A549 (cell line): ENCODE data around the gene ABCA3.

Source experiments
- JUNB ChIP-seq: fragments of >200 bp; sonication (Bioruptor Twin); formaldehyde crosslinking; IDR thresholded peaks from 2 replicates; pipeline ENCODE4 v1.6.1; 2016
- MAZ ChIP-seq: fragments of 150-350 bp; IDR thresholded peaks from 2 replicates; pipeline ENCODE4 v1.6.1; 2014; ENCODE audit warnings: antibody characterized with exemption, low read depth, low read length, borderline replicate concordance
- POLR2A ChIP-seq: IDR thresholded peaks from 2 replicates; pipeline ENCODE4 v1.6.1; 2012; ENCODE audit warnings: mild to moderate bottlenecking, low read length
- RAD21 ChIP-seq, 2 experiments: fragments of >200 bp in 1 of 2; sonication (Bioruptor Twin) in 1 of 2; formaldehyde crosslinking in 1 of 2; IDR thresholded peaks in 1 of 2; conservative IDR thresholded peaks in 1 of 2; 2 replicates in 1 of 2; 3 replicates in 1 of 2; pipeline ENCODE4 v1.6.1; 2012 to 2018; ENCODE audit warnings: inconsistent platforms in 1 of 2
- TF ChIP-seq, protein P1 (sequence below): fragments of 200-600 bp; sonication (generic); IDR thresholded peaks from 2 replicates; pipeline ENCODE4 v1.6.1; 2016; ENCODE audit warnings: antibody characterized with exemption, mild to moderate bottlenecking, moderate library complexity
- TF ChIP-seq, protein P2 (sequence below): fragments of >200 bp; sonication (Bioruptor Twin); formaldehyde crosslinking; IDR thresholded peaks from 3 replicates; pipeline ENCODE4 v1.5.1; 2016

DNA sequence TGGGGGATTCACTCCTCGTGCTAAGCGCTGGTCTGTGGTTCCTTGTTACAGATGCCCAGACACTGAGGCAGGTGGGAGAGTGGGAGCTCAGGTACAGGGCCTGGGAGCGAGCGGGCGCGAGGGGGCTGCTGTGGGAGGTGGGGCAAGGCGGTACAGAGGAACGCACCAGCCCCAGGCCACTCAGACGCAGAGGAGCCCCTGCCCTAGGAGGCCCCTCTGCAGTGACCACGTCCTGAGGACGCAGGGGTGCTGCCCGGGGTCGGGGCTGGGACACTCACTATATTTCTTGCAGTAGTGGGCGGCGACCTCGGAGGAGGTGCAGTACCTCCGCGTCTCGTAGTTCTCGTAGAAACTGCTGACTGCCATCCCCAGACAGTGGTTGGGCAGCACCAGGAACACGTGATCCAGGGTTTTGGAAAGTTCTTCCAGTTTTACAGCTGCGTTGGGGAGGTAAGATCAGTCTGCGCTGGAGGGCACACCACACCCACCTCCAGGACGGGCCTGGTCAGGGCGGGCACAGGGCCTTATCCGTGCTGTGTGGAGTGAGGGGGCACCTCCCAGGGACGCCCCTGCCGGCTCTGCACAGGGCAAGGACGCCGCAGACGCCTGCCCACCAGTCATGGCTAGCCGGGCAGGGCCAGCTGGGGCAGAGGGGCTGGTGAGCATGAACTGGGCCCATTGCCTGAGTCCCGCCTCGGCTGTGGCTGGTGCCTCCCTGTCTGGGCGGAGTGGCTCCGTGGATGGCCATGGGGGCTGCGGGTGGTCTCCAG lies 56.3 kb downstream of the ABCA3 start:
- TF ChIP-seq POLR2A (no peak), MAZ (no peak), RAD21 (conservative IDR thresholded peaks at IDR 0.05 in 1 of 2, IDR thresholded peaks at IDR 0.05 in 1 of 2) (no peak), JUNB (no peak)
- TF ChIP-seq, protein P1, sequence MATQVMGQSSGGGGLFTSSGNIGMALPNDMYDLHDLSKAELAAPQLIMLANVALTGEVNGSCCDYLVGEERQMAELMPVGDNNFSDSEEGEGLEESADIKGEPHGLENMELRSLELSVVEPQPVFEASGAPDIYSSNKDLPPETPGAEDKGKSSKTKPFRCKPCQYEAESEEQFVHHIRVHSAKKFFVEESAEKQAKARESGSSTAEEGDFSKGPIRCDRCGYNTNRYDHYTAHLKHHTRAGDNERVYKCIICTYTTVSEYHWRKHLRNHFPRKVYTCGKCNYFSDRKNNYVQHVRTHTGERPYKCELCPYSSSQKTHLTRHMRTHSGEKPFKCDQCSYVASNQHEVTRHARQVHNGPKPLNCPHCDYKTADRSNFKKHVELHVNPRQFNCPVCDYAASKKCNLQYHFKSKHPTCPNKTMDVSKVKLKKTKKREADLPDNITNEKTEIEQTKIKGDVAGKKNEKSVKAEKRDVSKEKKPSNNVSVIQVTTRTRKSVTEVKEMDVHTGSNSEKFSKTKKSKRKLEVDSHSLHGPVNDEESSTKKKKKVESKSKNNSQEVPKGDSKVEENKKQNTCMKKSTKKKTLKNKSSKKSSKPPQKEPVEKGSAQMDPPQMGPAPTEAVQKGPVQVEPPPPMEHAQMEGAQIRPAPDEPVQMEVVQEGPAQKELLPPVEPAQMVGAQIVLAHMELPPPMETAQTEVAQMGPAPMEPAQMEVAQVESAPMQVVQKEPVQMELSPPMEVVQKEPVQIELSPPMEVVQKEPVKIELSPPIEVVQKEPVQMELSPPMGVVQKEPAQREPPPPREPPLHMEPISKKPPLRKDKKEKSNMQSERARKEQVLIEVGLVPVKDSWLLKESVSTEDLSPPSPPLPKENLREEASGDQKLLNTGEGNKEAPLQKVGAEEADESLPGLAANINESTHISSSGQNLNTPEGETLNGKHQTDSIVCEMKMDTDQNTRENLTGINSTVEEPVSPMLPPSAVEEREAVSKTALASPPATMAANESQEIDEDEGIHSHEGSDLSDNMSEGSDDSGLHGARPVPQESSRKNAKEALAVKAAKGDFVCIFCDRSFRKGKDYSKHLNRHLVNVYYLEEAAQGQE = no peak
- TF ChIP-seq, protein P2, sequence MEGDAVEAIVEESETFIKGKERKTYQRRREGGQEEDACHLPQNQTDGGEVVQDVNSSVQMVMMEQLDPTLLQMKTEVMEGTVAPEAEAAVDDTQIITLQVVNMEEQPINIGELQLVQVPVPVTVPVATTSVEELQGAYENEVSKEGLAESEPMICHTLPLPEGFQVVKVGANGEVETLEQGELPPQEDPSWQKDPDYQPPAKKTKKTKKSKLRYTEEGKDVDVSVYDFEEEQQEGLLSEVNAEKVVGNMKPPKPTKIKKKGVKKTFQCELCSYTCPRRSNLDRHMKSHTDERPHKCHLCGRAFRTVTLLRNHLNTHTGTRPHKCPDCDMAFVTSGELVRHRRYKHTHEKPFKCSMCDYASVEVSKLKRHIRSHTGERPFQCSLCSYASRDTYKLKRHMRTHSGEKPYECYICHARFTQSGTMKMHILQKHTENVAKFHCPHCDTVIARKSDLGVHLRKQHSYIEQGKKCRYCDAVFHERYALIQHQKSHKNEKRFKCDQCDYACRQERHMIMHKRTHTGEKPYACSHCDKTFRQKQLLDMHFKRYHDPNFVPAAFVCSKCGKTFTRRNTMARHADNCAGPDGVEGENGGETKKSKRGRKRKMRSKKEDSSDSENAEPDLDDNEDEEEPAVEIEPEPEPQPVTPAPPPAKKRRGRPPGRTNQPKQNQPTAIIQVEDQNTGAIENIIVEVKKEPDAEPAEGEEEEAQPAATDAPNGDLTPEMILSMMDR = no peak
